Measurements from ENCODE around the gene KMT5B. TPM values are rescaled to one million over a fixed set of nuclear protein-coding genes. Genes with fewer than 3 reads are reported as not detected.

The KMT5B gene
- polyA plus RNA-seq, 3 donors: 12.2 to 22.0 (median 19.5) TPM

DNA sequence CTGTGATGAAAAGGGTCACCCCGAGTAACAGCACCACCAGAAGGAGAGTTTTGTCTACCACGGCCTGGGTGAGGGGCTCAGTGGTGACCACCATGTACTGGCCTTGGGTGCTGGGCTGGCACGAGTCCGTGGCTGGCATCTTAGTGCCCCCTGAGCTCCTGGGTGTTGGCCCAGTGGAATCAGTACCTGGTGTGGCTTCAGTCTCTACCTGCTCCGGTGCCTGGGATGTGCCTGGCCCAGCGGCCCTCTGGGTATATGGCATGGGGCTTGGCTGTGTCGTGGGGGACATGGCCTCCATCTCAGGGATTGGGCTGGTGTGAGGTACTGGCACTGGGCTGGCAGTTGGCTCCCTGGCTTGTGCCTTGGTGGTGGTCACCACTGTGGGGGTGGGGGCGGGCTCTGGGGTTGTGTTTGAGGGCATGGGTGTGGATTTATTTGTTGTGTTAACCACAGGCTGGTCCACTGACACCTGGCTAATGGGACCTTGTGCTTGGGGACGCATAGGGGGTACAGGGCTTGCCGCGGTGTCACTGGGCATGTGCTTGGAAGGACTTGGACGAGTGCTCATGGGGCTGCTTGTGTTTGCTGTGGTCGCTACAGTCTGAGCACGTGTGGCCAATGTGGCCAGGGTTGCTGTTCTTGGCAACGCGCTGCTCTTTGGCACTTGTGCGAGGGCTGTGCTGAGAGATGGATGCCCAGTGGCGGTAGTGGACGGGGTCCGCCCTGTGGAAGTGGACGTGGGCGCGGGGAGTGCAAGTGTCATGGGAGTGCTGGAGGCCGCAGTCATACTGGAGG is 48.9 kb upstream of the KMT5B start:
- Mint-ChIP-seq H3K9me3 (peaks cover 0 to 5% (median 0%) of the 10 kb centered on the region in 7 donors), H3K27me3 (ENCODE audit: low read depth in 3 of 3) (peaks cover 0 to 4% (median 1%) of the 10 kb centered on the region in 3 donors), H3K4me1 (peaks cover 17% of the 10 kb centered on the region), H3K36me3 (peaks cover 62% of the 10 kb centered on the region in 2 donors), H3K27ac (peak overlapping the region in 4 of 7 donors; percentile 5 to 84 (median 67)), H3K4me3 (no peak overlapping the region)
- WGBS (ENCODE audit: insufficient coverage): 98% methylated on average over 24 of the region's 24 CpGs
- H3K4me2 ChIP-seq (replicated peaks; ENCODE audit: extremely low read depth, low read length, poor library complexity, severe bottlenecking): no peak overlapping the region
- DNase-seq: no peak
- peaks cover 38 to 56% of the 10 kb centered on the region in 2 donors for H3K36me3 ChIP-seq (replicated peaks in 1 of 2; ENCODE audit: control insufficient read depth in 1 of 2, insufficient read depth in 2 of 2, low read length in 2 of 2)
- H3K4me1 ChIP-seq (ENCODE audit: control insufficient read depth in 1 of 2, insufficient read depth in 2 of 2, low read length in 2 of 2): peaks cover 17 to 20% of the 10 kb centered on the region in 2 donors
- H3K9ac ChIP-seq (ENCODE audit: insufficient read depth, low read length, poor library complexity, severe bottlenecking): no peak overlapping the region
- peaks cover 6% of the 10 kb centered on the region for H3K79me2 ChIP-seq (ENCODE audit: insufficient read depth, low read length)
- no peak overlapping the region for H3K27ac ChIP-seq (ENCODE audit: low read depth in 1 of 2, low read length in 2 of 2)
- intact Hi-C loops (cut with micrococcal nuclease): no loop called here
- no peak overlapping the region for H3K4me3 ChIP-seq (replicated peaks in 1 of 3; ENCODE audit: low read depth in 2 of 3, low read length in 3 of 3)
- H2AFZ ChIP-seq (ENCODE audit: insufficient read depth, low read depth, low read length, poor library complexity, severe bottlenecking): no peak overlapping the region
- no peak for TF ChIP-seq CTCF (IDR thresholded peaks at IDR 0.05)
- no peaks in the 10 kb centered on the region for H3K9me3 ChIP-seq (replicated peaks in 1 of 2; ENCODE audit: control insufficient read depth in 1 of 2, insufficient read depth in 1 of 2, low read length in 2 of 2)
- peaks cover 6% of the 10 kb centered on the region for H4K20me1 ChIP-seq (ENCODE audit: insufficient read depth, low read length)
- no peaks in the 10 kb centered on the region for H3K27me3 ChIP-seq (ENCODE audit: control insufficient read depth in 2 of 2, insufficient read depth in 2 of 2, low read length in 2 of 2)

- H4K20me1 ChIP-seq (ENCODE audit: insufficient read depth, low read length): peaks cover 4% of the 10 kb centered on the region
- DNase-seq: no peak
- H3K36me3 ChIP-seq (replicated peaks in 1 of 2; ENCODE audit: control insufficient read depth in 1 of 2, insufficient read depth in 2 of 2, low read length in 2 of 2): peaks cover 38 to 54% of the 10 kb centered on the region in 2 donors
- H3K9me3 ChIP-seq (replicated peaks in 1 of 2; ENCODE audit: control insufficient read depth in 1 of 2, insufficient read depth in 1 of 2, low read length in 2 of 2): no peaks in the 10 kb centered on the region
- peaks cover 56 to 58% of the 10 kb centered on the region in 2 donors for H3K36me3 Mint-ChIP-seq
- intact Hi-C loops (cut with micrococcal nuclease): no loop called here
- no peak overlapping the region for H3K9ac ChIP-seq (ENCODE audit: insufficient read depth, low read length, poor library complexity, severe bottlenecking)
- peaks cover 6% of the 10 kb centered on the region for H3K79me2 ChIP-seq (ENCODE audit: insufficient read depth, low read length)
- no peak overlapping the region for H3K4me3 Mint-ChIP-seq
- H3K9me3 Mint-ChIP-seq: peaks cover 0 to 5% (median 0%) of the 10 kb centered on the region in 7 donors
- no peak overlapping the region for H3K4me3 ChIP-seq (replicated peaks in 1 of 3; ENCODE audit: low read depth in 2 of 3, low read length in 3 of 3)
- H3K27ac Mint-ChIP-seq: peak overlapping the region in 1 of 7 donors; percentile 16
- peaks cover 0 to 4% (median 1%) of the 10 kb centered on the region in 3 donors for H3K27me3 Mint-ChIP-seq (ENCODE audit: low read depth in 3 of 3)
- H3K4me1 ChIP-seq (ENCODE audit: control insufficient read depth in 1 of 2, insufficient read depth in 2 of 2, low read length in 2 of 2): peaks cover 8 to 11% of the 10 kb centered on the region in 2 donors
- 96% methylated on average over 15 of the region's 15 CpGs for WGBS (ENCODE audit: insufficient coverage)
- H3K27me3 ChIP-seq (ENCODE audit: control insufficient read depth in 2 of 2, insufficient read depth in 2 of 2, low read length in 2 of 2): no peaks in the 10 kb centered on the region
- no peak for TF ChIP-seq CTCF (IDR thresholded peaks at IDR 0.05)
- no peak overlapping the region for H3K4me2 ChIP-seq (replicated peaks; ENCODE audit: extremely low read depth, low read length, poor library complexity, severe bottlenecking)
- H3K4me1 Mint-ChIP-seq: peaks cover 9% of the 10 kb centered on the region
- no peak overlapping the region for H3K27ac ChIP-seq (ENCODE audit: low read depth in 1 of 2, low read length in 2 of 2)
- no peak overlapping the region for H2AFZ ChIP-seq (ENCODE audit: insufficient read depth, low read depth, low read length, poor library complexity, severe bottlenecking)
Measured at GRCh38 chr11:68261006-68261405, 47.9 kb upstream of the KMT5B start.
